ENCODE measurements around the gene ABCC11. TPM values are rescaled to one million over a fixed set of nuclear protein-coding genes. Genes with fewer than 3 reads are reported as not detected.

The ABCC11 gene
- total and polyA plus RNA-seq, 10 donors = 0.05 to 0.37 (median 0.18) TPM; not detected in 4

- TF ChIP-seq POLR2AphosphoS5 (IDR thresholded peaks at IDR 0.05) (no peak), CTCF (IDR thresholded peaks at IDR 0.05 in 8 of 11, conservative IDR thresholded peaks at IDR 0.05 in 3 of 11) (no peak), POLR2A (IDR thresholded peaks at IDR 0.05) (no peak)
- Histone ChIP-seq H3K4me3 (no peak overlapping the region), H3K27me3 (replicated peaks in 1 of 7) (no peaks in the 10 kb centered on the region), H3K9me3 (no peaks in the 10 kb centered on the region), H3K27ac (no peak overlapping the region), H3K36me3 (no peaks in the 10 kb centered on the region), H3K4me1 (no peaks in the 10 kb centered on the region)
- intact Hi-C loops (cut with DNase I; ENCODE audit: low total_unique reads) = no loop called here
- DNase-seq = no peak
- WGBS, 5 donors = 84 to 92% (median 89%) methylated on average over 6 of the region's 6 CpGs
These were observed 116.0 kb downstream of the ABCC11 start for GRCh38 chr16:48131201-48131935.

GRCh38 chr16:48129926-48130325, 117.4 kb downstream of the ABCC11 start:
- Histone ChIP-seq H3K27ac (no peak overlapping the region), H3K27me3 (replicated peaks in 1 of 7) (no peaks in the 10 kb centered on the region), H3K4me1 (no peaks in the 10 kb centered on the region), H3K36me3 (no peaks in the 10 kb centered on the region), H3K4me3 (no peak overlapping the region), H3K9me3 (no peaks in the 10 kb centered on the region)
- TF ChIP-seq POLR2AphosphoS5 (IDR thresholded peaks at IDR 0.05) (no peak), CTCF (IDR thresholded peaks at IDR 0.05 in 8 of 11, conservative IDR thresholded peaks at IDR 0.05 in 3 of 11) (no peak), POLR2A (IDR thresholded peaks at IDR 0.05) (no peak)
- 85 to 93% (median 91%) methylated on average over 3 of the region's 3 CpGs for WGBS, 5 donors
- DNase-seq = no peak
- intact Hi-C loops (cut with DNase I; ENCODE audit: low total_unique reads) = no loop called here

- DNase-seq = no peak
- Histone ChIP-seq H3K4me1 (no peaks in the 10 kb centered on the region), H3K4me3 (no peak overlapping the region), H3K27me3 (replicated peaks in 1 of 7) (peaks cover 0 to 1% (median 0%) of the 10 kb centered on the region in 7 donors), H3K9me3 (no peaks in the 10 kb centered on the region), H3K27ac (no peak overlapping the region), H3K36me3 (no peaks in the 10 kb centered on the region)
- intact Hi-C loops (cut with DNase I; ENCODE audit: low total_unique reads) = no loop called here
- 69 to 88% (median 75%) methylated on average over 2 of the region's 2 CpGs for WGBS, 5 donors
- TF ChIP-seq POLR2AphosphoS5 (IDR thresholded peaks at IDR 0.05) (no peak), POLR2A (IDR thresholded peaks at IDR 0.05) (no peak)
These were observed 118.6 kb downstream of the ABCC11 start for GRCh38 chr16:48128769-48129168.

- H3K4me3 ChIP-seq = no peak overlapping the region
- WGBS, 5 donors = 71 to 81% (median 73%) methylated on average over 13 of the region's 13 CpGs
These were observed 120.3 kb downstream of the ABCC11 start for GRCh38 chr16:48126801-48127644.

More at GRCh38 chr16:48126801-48127644, 120.3 kb downstream of the ABCC11 start:
- no peak for DNase-seq
- H3K4me1 ChIP-seq = no peaks in the 10 kb centered on the region
- peaks cover 0 to 3% (median 0%) of the 10 kb centered on the region in 7 donors for H3K27me3 ChIP-seq (replicated peaks in 1 of 7)
- no peak overlapping the region for H3K27ac ChIP-seq
- intact Hi-C loops (cut with DNase I; ENCODE audit: low total_unique reads) = no loop called here
- no peaks in the 10 kb centered on the region for H3K36me3 ChIP-seq
- H3K9me3 ChIP-seq = no peaks in the 10 kb centered on the region
- TF ChIP-seq POLR2AphosphoS5 (IDR thresholded peaks at IDR 0.05) (no peak), CTCF (IDR thresholded peaks at IDR 0.05 in 8 of 11, conservative IDR thresholded peaks at IDR 0.05 in 3 of 11) (no peak), POLR2A (IDR thresholded peaks at IDR 0.05) (no peak)

Measured in spleen (tissue), 11 donors.